NT2/D1 (cell line): ENCODE data around the gene ZIM2.

Experiments used
- SUZ12 ChIP-seq: IDR thresholded peaks from 2 replicates; pipeline ENCODE4 v1.6.1; 2011; ENCODE audit not compliant: insufficient read length, insufficient read depth; ENCODE audit errors: extremely low read depth
- ZNF274 ChIP-seq: IDR thresholded peaks from 2 replicates; pipeline ENCODE4 v1.6.1; 2011; ENCODE audit warnings: mild to moderate bottlenecking, low read depth, low read length

GRCh38 chr19:56751078-56751489 is 89.4 kb downstream of the ZIM2 start:
- no peak for TF ChIP-seq ZNF274
- TF ChIP-seq SUZ12: no peak
